ENCODE data around the gene GABRB3. TPM values are rescaled to one million over a fixed set of nuclear protein-coding genes. Genes with fewer than 3 reads are reported as not detected.

Gene GABRB3
- polyA plus RNA-seq, 1 donor from 2014 or later, result not detected

- Mint-ChIP-seq H3K27me3 (no peaks in the 10 kb centered on the region), H3K36me3 (peaks cover under 1% of the 10 kb centered on the region), H3K4me1 (no peaks in the 10 kb centered on the region), H3K27ac (no peak overlapping the region), H3K4me3 (no peak overlapping the region), H3K9me3 (peaks cover 0 to 19% (median 14%) of the 10 kb centered on the region in 3 donors)
Observed at GRCh38 chr15:26614734-26615133, 158.1 kb downstream of the GABRB3 start.

DNA sequence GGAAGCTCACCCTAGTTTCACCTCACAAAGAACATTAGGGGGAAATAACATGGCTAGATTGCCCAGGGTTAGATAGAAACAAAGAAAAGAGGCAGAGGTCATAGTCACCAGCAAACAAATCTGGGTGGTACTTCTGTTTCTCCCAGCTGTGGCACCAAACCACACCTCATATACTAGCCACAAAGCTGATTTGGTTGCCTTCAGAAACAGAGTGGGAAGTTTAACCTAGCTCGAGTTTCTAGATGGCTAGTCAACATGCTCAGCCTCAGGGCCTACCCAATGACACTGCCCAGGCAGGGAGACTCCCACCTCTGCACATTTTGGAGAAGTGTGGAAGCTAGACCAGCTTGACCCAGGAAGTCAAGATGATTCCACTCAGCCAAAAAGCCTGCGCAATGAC, 174.2 kb downstream of the GABRB3 start:
- Mint-ChIP-seq H3K36me3 (peaks cover 2% of the 10 kb centered on the region), H3K27ac (no peak overlapping the region), H3K4me1 (no peaks in the 10 kb centered on the region), H3K4me3 (no peak overlapping the region), H3K27me3 (no peaks in the 10 kb centered on the region), H3K9me3 (peaks cover 8 to 18% (median 10%) of the 10 kb centered on the region in 3 donors)

DNA sequence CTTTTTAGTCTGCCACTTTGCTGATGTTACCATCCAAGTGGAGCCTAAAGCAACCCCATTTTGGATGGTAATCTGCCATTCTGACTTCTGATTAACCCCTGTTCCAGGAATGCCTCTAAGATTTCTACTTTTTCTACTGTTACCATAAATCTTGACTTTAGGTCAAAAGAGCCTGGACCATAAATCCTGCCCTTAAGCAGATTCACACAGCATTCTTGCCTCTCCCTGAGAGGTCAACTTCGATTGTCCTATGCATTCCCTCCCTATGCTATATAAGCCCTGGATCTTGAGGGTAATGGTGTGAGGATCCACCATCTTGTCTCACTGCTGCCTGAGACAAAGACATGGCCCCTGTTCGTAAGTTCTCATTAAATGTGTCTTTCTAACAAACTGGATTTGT, 177.3 kb downstream of the GABRB3 start:
- no peaks in the 10 kb centered on the region for H3K27me3 Mint-ChIP-seq
- H3K9me3 Mint-ChIP-seq, result peaks cover 6 to 18% (median 10%) of the 10 kb centered on the region in 3 donors
- no peaks in the 10 kb centered on the region for H3K4me1 Mint-ChIP-seq
- H3K27ac Mint-ChIP-seq, result no peak overlapping the region
- no peak overlapping the region for H3K4me3 Mint-ChIP-seq
- no peaks in the 10 kb centered on the region for H3K36me3 Mint-ChIP-seq

DNA sequence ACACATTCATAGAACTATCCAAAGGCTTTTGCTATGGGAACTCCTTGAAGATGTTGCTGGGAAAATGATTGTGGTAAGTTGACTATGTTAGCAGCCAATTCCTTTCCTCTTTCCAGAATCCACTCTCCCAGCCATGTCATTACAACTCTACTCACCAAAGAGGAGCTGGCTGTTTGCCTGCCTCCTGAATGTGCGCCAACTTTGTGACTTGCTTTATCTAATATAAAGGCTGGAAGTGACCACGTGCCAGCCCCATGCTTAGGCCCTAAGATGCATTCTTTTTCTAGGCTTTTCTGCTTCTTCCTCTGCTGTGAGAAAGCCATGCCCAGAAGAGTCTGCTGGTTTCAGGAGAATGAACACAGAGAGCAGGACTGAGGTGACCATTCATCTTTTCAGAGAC, 182.2 kb downstream of the GABRB3 start:
- Mint-ChIP-seq H3K4me1 (no peaks in the 10 kb centered on the region), H3K27me3 (no peaks in the 10 kb centered on the region), H3K27ac (no peak overlapping the region), H3K4me3 (no peak overlapping the region), H3K36me3 (no peaks in the 10 kb centered on the region), H3K9me3 (peaks cover 1 to 11% (median 6%) of the 10 kb centered on the region in 3 donors)

GRCh38 chr15:26582840-26583239, 190.0 kb downstream of the GABRB3 start:
- Mint-ChIP-seq H3K9me3 (peaks cover 6 to 21% (median 10%) of the 10 kb centered on the region in 3 donors), H3K4me3 (no peak overlapping the region), H3K27me3 (no peaks in the 10 kb centered on the region), H3K27ac (no peak overlapping the region), H3K36me3 (no peaks in the 10 kb centered on the region), H3K4me1 (no peaks in the 10 kb centered on the region)

DNA sequence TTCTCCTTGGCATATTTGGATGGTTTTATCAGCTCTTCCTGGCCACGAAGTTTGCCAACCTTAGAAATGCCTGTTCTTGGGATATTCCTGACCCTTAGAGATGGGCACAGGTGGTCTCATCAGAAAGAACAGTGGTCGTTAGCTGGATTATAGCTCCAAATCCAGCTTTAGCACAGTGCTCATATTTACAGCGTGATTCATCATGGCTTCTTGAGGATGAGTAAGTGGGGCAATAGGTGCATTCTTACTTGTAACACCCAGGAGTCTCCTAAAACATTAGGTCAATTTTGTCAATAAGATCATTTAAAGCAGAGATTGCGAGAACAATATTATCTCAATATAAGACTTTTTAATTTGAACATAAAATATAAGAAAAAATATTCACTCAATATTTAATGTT, 191.9 kb downstream of the GABRB3 start:
- Mint-ChIP-seq H3K36me3 (peaks cover 3% of the 10 kb centered on the region), H3K4me1 (no peaks in the 10 kb centered on the region), H3K27me3 (no peaks in the 10 kb centered on the region), H3K4me3 (no peak overlapping the region), H3K27ac (no peak overlapping the region), H3K9me3 (peaks cover 6 to 16% (median 6%) of the 10 kb centered on the region in 3 donors)

DNA sequence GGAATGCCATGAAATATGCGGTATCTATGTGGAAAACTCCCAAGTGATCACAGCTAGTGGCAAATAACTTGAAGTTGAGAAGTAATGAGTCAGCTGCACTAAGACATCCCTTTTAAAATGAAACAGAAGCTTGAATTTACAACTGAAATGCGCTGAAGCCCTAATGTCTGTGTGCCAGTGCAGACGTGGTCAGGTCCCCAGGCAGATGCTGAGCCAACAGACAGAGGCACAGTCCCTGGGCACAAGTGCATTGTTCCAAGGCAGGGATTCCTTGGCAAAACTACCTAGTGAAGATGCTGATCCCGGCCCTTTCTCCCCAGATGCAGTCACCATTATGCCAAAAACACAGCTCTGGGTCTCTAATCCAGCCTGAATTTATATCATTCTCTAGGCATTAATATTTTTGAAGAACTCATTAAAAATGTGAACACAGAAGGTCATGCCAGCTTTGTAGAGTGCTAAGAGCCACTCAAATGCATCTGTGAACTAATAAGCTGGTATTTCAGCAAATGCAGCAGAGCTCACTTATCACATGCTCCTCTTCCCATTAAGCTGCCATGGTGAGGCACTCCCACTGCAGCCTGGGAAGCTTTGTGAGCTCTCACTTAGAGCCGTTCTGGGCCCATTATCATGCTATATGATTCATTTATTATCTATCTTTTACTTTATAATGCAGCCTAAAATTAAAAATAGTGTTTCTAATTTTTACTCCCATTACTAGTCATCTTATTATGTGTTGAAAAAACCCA, 200.1 kb downstream of the GABRB3 start:
- H3K9me3 Mint-ChIP-seq, result peaks cover 3 to 15% (median 6%) of the 10 kb centered on the region in 3 donors
- H3K27me3 Mint-ChIP-seq, result no peaks in the 10 kb centered on the region

GRCh38 chr15:26571346-26571745, 201.5 kb downstream of the GABRB3 start:
- H3K27me3 Mint-ChIP-seq, result no peaks in the 10 kb centered on the region
- H3K27ac Mint-ChIP-seq, result no peak overlapping the region
- no peaks in the 10 kb centered on the region for H3K36me3 Mint-ChIP-seq
- peaks cover 3 to 15% (median 8%) of the 10 kb centered on the region in 3 donors for H3K9me3 Mint-ChIP-seq
- no peak overlapping the region for H3K4me3 Mint-ChIP-seq
- no peaks in the 10 kb centered on the region for H3K4me1 Mint-ChIP-seq

More for the DNA sequence above, 200.1 kb downstream of the GABRB3 start:
- no peaks in the 10 kb centered on the region for H3K4me1 Mint-ChIP-seq
- no peak overlapping the region for H3K4me3 Mint-ChIP-seq
- H3K36me3 Mint-ChIP-seq, result peaks cover 3% of the 10 kb centered on the region
- no peak overlapping the region for H3K27ac Mint-ChIP-seq

DNA sequence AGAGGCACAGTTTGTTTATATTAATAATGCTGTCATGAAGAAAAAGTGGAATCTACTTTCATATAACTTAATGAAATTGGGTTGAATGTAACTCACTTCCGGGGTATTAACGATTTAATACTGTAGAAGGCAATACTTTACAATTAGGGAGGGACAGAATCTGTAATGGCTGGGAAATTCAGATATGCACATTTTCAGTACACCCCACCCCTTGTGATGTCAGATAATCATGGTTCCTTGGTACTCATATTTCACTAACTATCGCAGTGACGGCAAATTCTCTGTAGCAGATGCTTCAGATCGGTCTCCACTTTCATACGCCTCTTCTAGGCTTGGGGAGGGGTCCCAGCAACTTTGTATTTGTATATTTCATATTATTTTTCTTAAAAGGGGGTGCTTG, 207.3 kb downstream of the GABRB3 start:
- Mint-ChIP-seq H3K9me3 (peaks cover 3 to 9% (median 5%) of the 10 kb centered on the region in 3 donors), H3K36me3 (no peaks in the 10 kb centered on the region), H3K27me3 (no peaks in the 10 kb centered on the region), H3K4me1 (no peaks in the 10 kb centered on the region), H3K27ac (no peak overlapping the region), H3K4me3 (no peak overlapping the region)

DNA sequence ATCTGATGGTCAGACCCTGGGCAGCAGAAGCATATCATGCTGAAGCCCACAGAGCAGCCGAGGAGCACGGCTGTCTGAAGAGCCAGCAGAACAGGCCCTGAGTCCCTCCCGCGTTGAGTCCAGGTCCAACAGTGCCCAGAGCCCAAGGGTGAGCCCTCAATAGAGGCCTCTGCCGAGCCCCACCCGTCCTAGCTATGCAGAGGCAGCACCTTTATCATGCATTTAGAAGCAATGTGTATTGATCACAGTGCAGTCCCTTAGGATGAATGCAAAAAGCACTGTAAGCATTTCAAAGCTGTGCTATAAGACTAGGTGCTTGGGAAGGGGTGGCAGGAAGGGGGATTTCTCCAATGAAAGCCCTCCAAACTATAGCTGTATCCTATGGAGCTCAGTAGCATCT, 208.5 kb downstream of the GABRB3 start:
- Mint-ChIP-seq H3K27me3 (no peaks in the 10 kb centered on the region), H3K36me3 (no peaks in the 10 kb centered on the region), H3K4me1 (no peaks in the 10 kb centered on the region), H3K9me3 (peaks cover 5 to 9% (median 5%) of the 10 kb centered on the region in 3 donors), H3K27ac (no peak overlapping the region), H3K4me3 (no peak overlapping the region)

DNA sequence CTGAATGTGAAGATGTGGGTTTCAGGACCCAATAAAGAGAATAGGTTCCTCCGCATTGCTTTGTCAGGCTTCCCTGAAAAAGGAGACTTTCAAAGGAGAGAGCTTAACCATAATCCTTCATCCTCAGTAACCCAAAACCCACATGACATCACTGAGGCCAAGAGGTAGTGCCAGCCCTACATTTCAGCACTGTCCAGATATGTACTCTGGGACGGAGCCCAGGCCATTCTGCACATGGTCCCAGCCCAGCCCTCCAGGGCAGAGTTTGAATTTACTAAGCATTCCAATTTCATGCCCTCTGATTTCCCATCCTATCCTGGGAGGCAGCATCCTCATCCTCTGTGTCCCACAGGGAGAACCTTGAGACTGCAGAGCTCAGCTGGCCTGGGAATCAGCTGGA, 210.5 kb downstream of the GABRB3 start:
- H3K4me1 Mint-ChIP-seq, result no peaks in the 10 kb centered on the region
- H3K9me3 Mint-ChIP-seq, result peaks cover 2 to 10% (median 8%) of the 10 kb centered on the region in 3 donors
- no peak overlapping the region for H3K4me3 Mint-ChIP-seq
- H3K27ac Mint-ChIP-seq, result no peak overlapping the region
- no peaks in the 10 kb centered on the region for H3K27me3 Mint-ChIP-seq
- no peaks in the 10 kb centered on the region for H3K36me3 Mint-ChIP-seq

DNA sequence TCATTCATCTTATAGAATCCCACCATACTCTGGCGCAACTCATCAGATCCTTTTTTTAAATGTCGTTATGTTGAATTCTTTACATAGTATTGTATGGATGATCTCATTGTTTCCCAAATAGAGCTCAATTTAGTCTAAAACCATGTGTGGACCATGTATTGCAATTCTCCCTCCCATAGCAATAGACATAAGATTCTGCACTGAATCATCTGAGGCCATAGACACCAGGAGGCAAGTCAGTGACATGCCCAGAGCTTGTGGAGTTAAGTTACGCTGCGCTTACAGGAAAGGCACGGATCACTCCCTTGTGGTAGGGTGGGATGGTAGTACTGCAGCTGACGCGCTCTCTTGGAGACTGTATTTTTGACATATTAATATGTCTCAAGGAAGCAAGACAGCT, 211.0 kb downstream of the GABRB3 start:
- H3K27ac Mint-ChIP-seq, result no peak overlapping the region
- H3K9me3 Mint-ChIP-seq, result peaks cover 4 to 10% (median 8%) of the 10 kb centered on the region in 3 donors
- no peaks in the 10 kb centered on the region for H3K4me1 Mint-ChIP-seq
- H3K4me3 Mint-ChIP-seq, result no peak overlapping the region
- H3K27me3 Mint-ChIP-seq, result no peaks in the 10 kb centered on the region
- H3K36me3 Mint-ChIP-seq, result no peaks in the 10 kb centered on the region

DNA sequence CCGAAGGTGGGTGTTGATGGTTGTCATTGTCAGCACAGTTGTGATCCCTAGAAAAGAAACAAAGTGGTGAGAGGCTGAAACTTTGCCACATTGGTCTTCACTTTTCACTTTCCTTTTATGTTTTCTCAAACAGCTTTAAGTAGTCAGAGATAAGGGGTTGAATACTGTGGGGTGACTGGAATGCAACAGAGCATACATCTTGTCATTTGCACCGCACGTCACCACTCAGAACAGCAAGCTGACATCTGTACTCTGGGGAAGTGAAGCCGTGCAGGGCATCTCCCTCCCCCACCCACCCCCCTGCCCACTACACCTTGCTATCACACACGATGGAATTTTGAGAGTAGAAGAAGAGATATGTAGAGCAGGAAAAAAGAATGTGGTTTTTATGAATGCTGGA, 211.7 kb downstream of the GABRB3 start:
- Mint-ChIP-seq H3K27me3 (no peaks in the 10 kb centered on the region), H3K36me3 (no peaks in the 10 kb centered on the region), H3K4me1 (no peaks in the 10 kb centered on the region), H3K27ac (peak overlapping the region in 1 of 3 donors; percentile 59), H3K9me3 (peaks cover 4 to 10% (median 8%) of the 10 kb centered on the region in 3 donors), H3K4me3 (no peak overlapping the region)

GRCh38 chr15:26555898-26556297, 217.0 kb downstream of the GABRB3 start:
- no peak overlapping the region for H3K4me3 Mint-ChIP-seq
- H3K4me1 Mint-ChIP-seq, result peaks cover 0 to 1% (median 0%) of the 10 kb centered on the region in 3 donors
- H3K27me3 Mint-ChIP-seq, result no peaks in the 10 kb centered on the region
- no peaks in the 10 kb centered on the region for H3K36me3 Mint-ChIP-seq
- H3K27ac Mint-ChIP-seq, result no peak overlapping the region
- H3K9me3 Mint-ChIP-seq, result peaks cover 6 to 14% (median 6%) of the 10 kb centered on the region in 3 donors

GRCh38 chr15:26551473-26551872, 221.4 kb downstream of the GABRB3 start:
- H3K4me1 Mint-ChIP-seq, result peaks cover 0 to 1% (median 0%) of the 10 kb centered on the region in 3 donors
- H3K27ac Mint-ChIP-seq, result no peak overlapping the region

GRCh38 chr15:26550880-26551279, 222.0 kb downstream of the GABRB3 start:
- Mint-ChIP-seq H3K27ac (no peak overlapping the region), H3K4me3 (no peak overlapping the region), H3K9me3 (peaks cover 7 to 26% (median 9%) of the 10 kb centered on the region in 3 donors), H3K4me1 (peaks cover 0 to 1% (median 0%) of the 10 kb centered on the region in 3 donors), H3K36me3 (no peaks in the 10 kb centered on the region), H3K27me3 (no peaks in the 10 kb centered on the region)

More at GRCh38 chr15:26551473-26551872, 221.4 kb downstream of the GABRB3 start:
- H3K9me3 Mint-ChIP-seq, result peaks cover 7 to 26% (median 7%) of the 10 kb centered on the region in 3 donors
- no peak overlapping the region for H3K4me3 Mint-ChIP-seq
- no peaks in the 10 kb centered on the region for H3K36me3 Mint-ChIP-seq
- no peaks in the 10 kb centered on the region for H3K27me3 Mint-ChIP-seq
